ENCODE results near the gene GJB3. TPM values are rescaled to one million over a fixed set of nuclear protein-coding genes. Genes with fewer than 3 reads are reported as not detected.
"Not testable (repeated sequence)": the region's sequence is repeated elsewhere in the genome, so short reads cannot be mapped to it uniquely, and the experiment has no call there.

The GJB3 gene
- total RNA-seq, 1 experiment from 2014 or later: 74.8 TPM

GRCh38 chr1:34808051-34808810, 27.2 kb downstream of the GJB3 start:
- BruUV-seq (replicated peaks): no TSS peak
- no peak overlapping the region for H3K4me3 Mint-ChIP-seq (ENCODE audit: unreplicated experiment)
- DNase-seq (ENCODE audit: unreplicated experiment): no peak
- intact Hi-C loops (cut with micrococcal nuclease): no loop called here
- H3K27me3 Mint-ChIP-seq (ENCODE audit: insufficient read depth, unreplicated experiment): no peaks in the 10 kb centered on the region
- H3K4me1 Mint-ChIP-seq (ENCODE audit: insufficient read depth, unreplicated experiment): no peaks in the 10 kb centered on the region
- POLR2A ChIA-PET: no interaction called here
- no peaks in the 10 kb centered on the region for H3K36me3 Mint-ChIP-seq (ENCODE audit: insufficient read depth, unreplicated experiment)
- H3K27ac Mint-ChIP-seq (ENCODE audit: low read depth, unreplicated experiment): no peak overlapping the region
- TF ChIP-seq CTCF (IDR thresholded peaks at IDR 0.05; ENCODE audit: unreplicated experiment): no peak
- CTCF ChIA-PET: interaction anchor here (1.1 to 3.4 kb wide), 2 partner anchors 21 to 64 kb away, joined by 3 to 13 read pairs; no protein-coding TSS in a partner anchor
- H3K9me3 Mint-ChIP-seq (ENCODE audit: unreplicated experiment): no peaks in the 10 kb centered on the region

- H3K27me3 Mint-ChIP-seq (ENCODE audit: insufficient read depth, unreplicated experiment); POLR2A ChIA-PET; H3K9me3 Mint-ChIP-seq (ENCODE audit: unreplicated experiment); H3K27ac Mint-ChIP-seq (ENCODE audit: low read depth, unreplicated experiment); H3K4me1 Mint-ChIP-seq (ENCODE audit: insufficient read depth, unreplicated experiment); BruUV-seq (replicated peaks); H3K36me3 Mint-ChIP-seq (ENCODE audit: insufficient read depth, unreplicated experiment); intact Hi-C loops (cut with micrococcal nuclease); H3K4me3 Mint-ChIP-seq (ENCODE audit: unreplicated experiment); DNase-seq (ENCODE audit: unreplicated experiment): not testable (repeated sequence)
- CTCF ChIA-PET: interaction anchor here (3.4 kb wide), 1 partner anchor 24 kb away, joined by 13 read pairs; no protein-coding TSS in a partner anchor
Measured at GRCh38 chr1:34810781-34811180, 29.8 kb downstream of the GJB3 start.

- H3K9me3 Mint-ChIP-seq (ENCODE audit: unreplicated experiment): no peaks in the 10 kb centered on the region
- ChIA-PET POLR2A (no interaction called here), CTCF (interaction anchor here (0.6 to 1.8 kb wide), 2 partner anchors 37 to 1457 kb away, joined by 3 to 14 read pairs; no protein-coding TSS in a partner anchor)
- H3K36me3 Mint-ChIP-seq (ENCODE audit: insufficient read depth, unreplicated experiment): no peaks in the 10 kb centered on the region
- no peak for TF ChIP-seq CTCF (IDR thresholded peaks at IDR 0.05; ENCODE audit: unreplicated experiment)
- H3K27ac Mint-ChIP-seq (ENCODE audit: low read depth, unreplicated experiment): no peak overlapping the region
- H3K4me1 Mint-ChIP-seq (ENCODE audit: insufficient read depth, unreplicated experiment): no peaks in the 10 kb centered on the region
- no peak for DNase-seq (ENCODE audit: unreplicated experiment)
- H3K4me3 Mint-ChIP-seq (ENCODE audit: unreplicated experiment): no peak overlapping the region
- intact Hi-C loops (cut with micrococcal nuclease): no loop called here
- BruUV-seq (replicated peaks): no TSS peak
- H3K27me3 Mint-ChIP-seq (ENCODE audit: insufficient read depth, unreplicated experiment): no peaks in the 10 kb centered on the region
Measured at GRCh38 chr1:34816332-34816731, 35.3 kb downstream of the GJB3 start.

- Mint-ChIP-seq H3K27ac (ENCODE audit: low read depth, unreplicated experiment) (no peak overlapping the region), H3K4me3 (ENCODE audit: unreplicated experiment) (no peak overlapping the region), H3K27me3 (ENCODE audit: insufficient read depth, unreplicated experiment) (no peaks in the 10 kb centered on the region), H3K36me3 (ENCODE audit: insufficient read depth, unreplicated experiment) (no peaks in the 10 kb centered on the region), H3K9me3 (ENCODE audit: unreplicated experiment) (no peaks in the 10 kb centered on the region), H3K4me1 (ENCODE audit: insufficient read depth, unreplicated experiment) (no peaks in the 10 kb centered on the region)
- intact Hi-C loops (cut with micrococcal nuclease): no loop called here
- no TSS peak for BruUV-seq (replicated peaks)
- DNase-seq (ENCODE audit: unreplicated experiment): no peak
- TF ChIP-seq CTCF (IDR thresholded peaks at IDR 0.05; ENCODE audit: unreplicated experiment): no peak
- POLR2A ChIA-PET: no interaction called here
- CTCF ChIA-PET: interaction anchor here (0.6 kb wide), 1 partner anchor 702 kb away, joined by 3 read pairs; no protein-coding TSS in a partner anchor
Measured at GRCh38 chr1:34816778-34817177, 35.8 kb downstream of the GJB3 start.

DNA sequence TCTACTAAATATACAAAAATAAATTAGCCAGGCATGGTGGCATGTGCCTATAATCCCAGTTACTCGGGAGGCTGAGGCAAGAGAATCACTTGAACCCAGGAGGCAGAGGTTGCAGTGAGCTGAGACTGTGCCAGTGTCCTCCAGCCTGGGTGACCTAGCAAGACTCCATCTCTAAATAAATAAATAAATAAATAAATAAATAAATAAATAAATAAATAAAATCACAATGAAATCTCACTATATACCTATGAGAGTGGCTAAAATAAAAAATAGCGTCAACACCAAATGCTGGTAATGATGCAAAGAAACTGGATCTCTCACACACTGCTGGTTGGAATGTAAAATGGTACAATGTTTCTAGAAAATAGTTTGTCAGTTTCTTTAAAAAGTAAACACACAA, 37.8 kb downstream of the GJB3 start:
- intact Hi-C loops (cut with micrococcal nuclease); H3K36me3 Mint-ChIP-seq (ENCODE audit: insufficient read depth, unreplicated experiment); H3K9me3 Mint-ChIP-seq (ENCODE audit: unreplicated experiment); H3K27me3 Mint-ChIP-seq (ENCODE audit: insufficient read depth, unreplicated experiment); POLR2A ChIA-PET; H3K4me1 Mint-ChIP-seq (ENCODE audit: insufficient read depth, unreplicated experiment); H3K27ac Mint-ChIP-seq (ENCODE audit: low read depth, unreplicated experiment); H3K4me3 Mint-ChIP-seq (ENCODE audit: unreplicated experiment); DNase-seq (ENCODE audit: unreplicated experiment); BruUV-seq (replicated peaks): not testable (repeated sequence)
- CTCF ChIA-PET: interaction anchor here (0.6 kb wide), 1 partner anchor 967 kb away, joined by 3 read pairs; no protein-coding TSS in a partner anchor

Data from MCF 10A (cell line).